HG02970 (cell line): ENCODE measurements around the gene MRPL1.
A peak's percentile ranks its signal among the peaks of the same experiment; 100 is the strongest.

Experiments
- ATAC-seq: cut with Tn5 transposase; IDR thresholded peaks from one replicate; pipeline ENCODE4 v1.9.1; 2021; ENCODE audit warnings: mild to moderate bottlenecking, moderate library complexity, moderate number of reproducible peaks; ENCODE audit not compliant: unreplicated experiment, low FRiP score

Gene MRPL1

DNA sequence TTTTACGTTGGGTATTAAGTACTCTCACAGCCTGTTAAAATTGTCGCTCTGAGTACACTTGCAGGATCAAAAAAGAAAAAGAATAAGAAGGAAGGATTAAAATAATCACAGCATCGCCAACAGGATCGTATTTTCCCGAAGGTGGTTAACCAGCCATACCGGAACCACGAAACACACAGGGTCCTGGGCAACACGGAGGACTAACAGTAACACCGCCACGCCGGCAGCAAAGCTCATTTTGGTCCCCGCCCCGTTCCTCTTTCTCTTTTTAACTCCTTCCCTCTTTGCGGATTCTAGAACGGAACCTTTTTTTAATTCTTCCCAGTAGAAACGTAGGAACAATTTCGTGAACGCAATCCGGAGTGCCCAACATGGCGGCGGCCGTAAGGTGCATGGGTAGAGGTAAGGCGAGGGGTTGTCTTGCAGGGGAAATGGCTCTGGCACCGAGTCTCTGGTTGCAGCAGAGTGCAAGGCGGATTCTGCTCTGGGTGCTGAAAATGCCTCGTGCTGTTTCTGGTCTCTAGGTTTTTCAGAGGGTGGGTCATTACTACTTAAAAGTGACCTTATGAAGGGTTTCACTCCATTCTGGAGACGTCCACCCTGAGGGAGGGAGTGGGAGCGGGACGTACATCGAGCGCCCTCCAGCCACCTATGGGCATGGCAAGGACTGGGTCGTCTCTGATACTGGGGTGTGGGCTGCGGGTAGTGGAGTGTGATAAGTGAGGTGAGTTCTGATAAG, at the start of gene MRPL1:
TSS of gene MRPL1 (plus strand) at position 353 of the 739 bp plus-strand sequence. CDS start at position 372, 19 bp downstream.
- ATAC-seq, result peak; percentile 85

DNA sequence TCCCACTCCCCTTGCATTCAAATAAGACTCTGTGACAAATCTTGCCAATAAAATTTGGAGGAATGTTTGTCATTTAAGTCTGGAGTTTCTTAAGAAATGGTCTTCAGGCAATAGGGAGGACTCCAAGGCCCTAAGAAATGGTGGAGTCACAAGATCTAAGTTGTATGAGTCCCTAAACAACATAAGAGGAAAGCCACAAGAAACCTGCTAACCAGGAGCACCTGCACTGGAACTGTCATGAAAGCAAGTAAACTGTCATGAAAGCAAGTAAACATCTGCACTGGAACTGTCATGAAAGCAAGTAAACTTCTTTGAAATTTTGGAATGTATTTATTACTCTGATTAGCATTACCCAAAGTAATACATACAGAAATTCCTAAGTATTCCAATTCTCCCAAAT, 47.0 kb upstream of the MRPL1 start:
- ATAC-seq, result no peak

DNA sequence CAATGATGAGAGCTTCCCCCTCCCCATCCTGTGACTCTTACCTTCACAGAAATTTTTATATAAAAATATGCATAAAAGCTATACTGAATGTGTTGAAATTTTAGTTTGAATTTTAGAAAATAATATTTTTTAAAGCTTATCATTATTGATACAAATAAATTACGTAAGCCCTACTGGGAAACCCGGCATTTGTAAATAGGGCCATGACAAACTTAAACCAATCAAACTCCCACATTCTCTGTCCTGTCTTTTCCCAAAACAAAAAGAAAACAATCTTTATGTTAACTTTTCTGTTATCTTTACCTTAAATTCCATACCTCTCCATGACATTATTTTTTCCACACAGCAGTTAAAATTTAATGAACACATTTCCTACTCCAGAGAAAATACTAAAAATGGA, 46.1 kb upstream of the MRPL1 start:
- no peak for ATAC-seq

DNA sequence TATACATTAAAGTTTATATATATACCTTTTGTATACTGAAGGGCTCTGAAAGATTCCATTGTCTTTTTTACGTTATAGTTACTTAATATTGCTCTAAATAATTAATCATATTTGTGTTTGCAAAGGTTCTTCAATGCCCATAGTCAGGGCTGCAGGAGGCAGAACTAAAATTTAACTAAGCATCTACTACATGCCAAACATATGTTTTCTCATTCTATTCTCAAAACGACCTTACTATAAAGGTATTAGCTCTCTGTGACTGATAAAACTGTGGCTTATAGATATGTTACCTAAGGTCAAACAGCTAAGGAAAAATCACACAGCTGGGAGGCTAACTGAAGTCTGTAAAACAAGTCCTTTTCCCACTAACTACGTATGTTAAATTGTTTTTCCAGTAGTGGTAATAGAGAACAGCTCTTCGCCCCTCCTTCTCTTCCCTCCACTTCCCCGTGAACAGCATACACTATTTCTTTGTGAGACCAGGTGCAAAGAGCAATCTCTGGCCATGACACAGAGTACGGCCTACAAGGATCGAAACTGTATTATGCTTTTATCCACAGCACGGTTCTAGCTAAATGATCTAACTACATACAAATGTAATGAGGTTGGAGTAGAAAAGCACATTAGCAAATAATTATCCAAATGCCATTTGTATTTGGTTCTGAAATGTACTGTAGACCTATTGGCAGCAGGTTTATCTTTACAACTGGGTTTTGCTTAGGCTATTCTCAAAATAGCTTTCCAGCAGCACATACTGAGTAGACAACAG, 45.1 kb upstream of the MRPL1 start:
- ATAC-seq, result no peak

DNA sequence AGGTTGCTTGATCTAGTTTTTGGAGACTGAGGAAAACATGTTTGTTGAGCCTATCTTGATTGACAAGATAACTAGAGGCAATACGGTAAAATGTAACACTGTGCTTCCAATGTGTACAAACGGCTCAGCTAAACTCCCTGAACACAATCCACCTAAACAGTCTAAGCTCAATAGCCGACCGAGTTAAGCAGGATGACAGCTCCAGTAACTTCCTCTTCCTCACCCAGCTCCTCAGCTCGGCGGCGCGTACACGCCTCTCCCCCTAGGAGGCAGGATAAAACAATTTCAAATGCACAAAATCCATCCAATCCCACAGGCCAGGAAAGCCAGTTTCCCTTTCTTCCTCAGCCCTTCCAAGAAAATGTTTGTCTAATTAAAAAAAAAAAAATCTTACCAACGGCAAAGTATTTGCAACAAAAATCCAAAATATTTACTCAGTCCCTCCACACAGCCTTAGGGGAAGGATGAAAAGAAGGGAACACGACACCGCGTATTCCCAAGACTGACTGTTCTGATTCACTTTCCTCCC, 44.5 kb upstream of the MRPL1 start:
- no peak for ATAC-seq

DNA sequence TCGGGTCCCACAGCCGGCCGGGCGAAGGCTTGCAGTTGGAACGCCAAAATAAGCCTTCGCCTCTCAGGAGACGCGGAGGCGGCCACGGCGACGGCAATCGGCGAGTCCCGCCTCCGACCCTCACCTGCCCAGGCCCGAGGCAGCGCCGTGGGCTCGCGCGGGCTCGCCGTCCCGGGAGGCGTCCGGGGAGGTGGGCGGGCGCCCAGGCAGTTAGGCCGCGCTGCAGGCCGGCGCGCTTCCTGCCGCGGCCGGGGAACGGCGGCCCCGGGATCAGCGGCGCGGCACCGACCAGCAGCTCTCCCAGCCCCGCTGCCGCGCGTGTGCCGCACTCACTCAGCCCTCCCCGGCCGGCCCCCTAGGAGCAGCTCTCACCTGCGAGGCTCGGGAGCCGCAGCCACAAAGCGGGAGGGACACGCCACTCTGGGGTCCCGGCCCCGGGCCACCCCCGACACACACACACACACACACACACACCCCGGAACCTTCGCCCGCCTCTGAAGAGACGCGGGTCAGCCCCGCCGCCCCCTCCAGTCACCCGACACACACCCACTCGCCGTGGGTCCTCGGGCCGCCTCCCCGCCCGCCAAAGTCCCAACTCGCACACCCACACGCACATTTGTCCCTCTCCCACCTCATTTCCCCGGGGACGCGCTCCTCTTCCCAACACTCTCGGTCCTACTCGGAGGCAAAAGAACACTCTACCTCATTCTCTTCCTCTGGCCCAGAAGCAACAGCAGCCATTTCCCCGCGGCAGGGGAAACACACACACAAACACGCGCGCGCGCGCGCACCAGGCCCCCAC, 43.8 kb upstream of the MRPL1 start, which contains the start of gene CNOT6L:
TSS of gene CNOT6L (minus strand) at position 767 of the 802 bp plus-strand sequence. CDS start at position 707, 60 bp downstream.
- peak; percentile 30 for ATAC-seq

DNA sequence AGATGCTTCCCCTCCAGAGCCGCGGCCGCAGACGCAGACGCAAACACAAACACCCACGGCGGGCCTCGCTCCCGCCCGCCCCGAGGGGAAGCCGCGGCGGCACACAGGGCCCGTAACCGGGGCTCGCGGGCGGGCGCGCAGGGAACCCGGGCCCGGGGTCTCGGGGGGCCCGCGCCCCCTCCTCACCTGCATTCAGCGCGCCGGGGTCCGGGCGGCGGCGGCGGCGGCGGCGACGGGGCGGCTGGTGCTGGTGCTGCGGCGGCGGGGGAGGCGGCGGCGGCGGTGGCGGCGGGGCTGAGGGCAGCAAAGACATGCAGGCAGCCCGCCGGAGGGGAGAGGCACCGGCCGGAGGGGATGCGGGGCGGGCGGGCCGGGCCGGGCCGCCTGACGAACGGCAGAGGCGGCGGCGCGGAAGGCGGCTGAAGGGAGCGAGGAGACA, 43.2 kb upstream of the MRPL1 start:
- peak; percentile 10 for ATAC-seq

DNA sequence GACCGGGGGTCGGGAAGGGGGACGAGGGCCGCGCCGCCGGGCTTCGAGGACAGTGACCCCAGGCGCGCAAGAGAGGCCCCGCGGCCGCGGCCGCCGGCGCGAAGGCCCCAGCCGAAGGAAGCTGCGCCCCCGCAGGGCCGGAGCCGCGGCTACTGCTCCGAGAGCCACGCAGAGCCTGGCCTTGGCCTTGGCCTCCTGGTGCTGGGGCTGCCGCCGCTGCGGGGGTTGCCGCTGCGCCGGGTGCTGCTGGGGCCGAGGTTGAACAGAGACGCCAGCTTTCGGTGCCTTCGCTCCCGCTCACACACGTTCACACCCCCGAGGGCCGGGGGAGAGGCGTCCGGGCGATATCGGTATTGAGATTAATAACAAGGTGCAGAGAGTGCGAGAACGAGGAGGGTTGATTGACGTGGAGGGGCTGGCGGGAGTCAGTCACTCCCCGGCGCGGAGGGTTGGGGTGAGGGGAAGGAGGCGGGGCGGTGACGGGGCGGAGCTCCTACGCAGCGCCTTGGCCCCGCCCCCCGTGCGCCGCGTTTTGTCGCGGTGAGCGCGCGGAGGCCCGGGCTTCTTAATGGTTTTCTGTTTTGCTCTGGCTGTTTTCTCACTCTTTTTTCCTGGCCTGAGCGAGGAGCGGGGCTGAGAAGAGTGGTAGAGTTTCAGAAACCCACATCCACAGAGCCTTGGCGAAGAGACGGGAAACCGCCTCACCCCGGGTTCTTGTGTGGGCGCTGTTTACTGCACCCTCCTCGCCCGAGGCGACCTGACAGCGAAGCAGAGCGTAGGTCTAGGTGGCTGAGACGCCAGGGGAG, 42.6 kb upstream of the MRPL1 start:
- peak; percentile 67 for ATAC-seq

DNA sequence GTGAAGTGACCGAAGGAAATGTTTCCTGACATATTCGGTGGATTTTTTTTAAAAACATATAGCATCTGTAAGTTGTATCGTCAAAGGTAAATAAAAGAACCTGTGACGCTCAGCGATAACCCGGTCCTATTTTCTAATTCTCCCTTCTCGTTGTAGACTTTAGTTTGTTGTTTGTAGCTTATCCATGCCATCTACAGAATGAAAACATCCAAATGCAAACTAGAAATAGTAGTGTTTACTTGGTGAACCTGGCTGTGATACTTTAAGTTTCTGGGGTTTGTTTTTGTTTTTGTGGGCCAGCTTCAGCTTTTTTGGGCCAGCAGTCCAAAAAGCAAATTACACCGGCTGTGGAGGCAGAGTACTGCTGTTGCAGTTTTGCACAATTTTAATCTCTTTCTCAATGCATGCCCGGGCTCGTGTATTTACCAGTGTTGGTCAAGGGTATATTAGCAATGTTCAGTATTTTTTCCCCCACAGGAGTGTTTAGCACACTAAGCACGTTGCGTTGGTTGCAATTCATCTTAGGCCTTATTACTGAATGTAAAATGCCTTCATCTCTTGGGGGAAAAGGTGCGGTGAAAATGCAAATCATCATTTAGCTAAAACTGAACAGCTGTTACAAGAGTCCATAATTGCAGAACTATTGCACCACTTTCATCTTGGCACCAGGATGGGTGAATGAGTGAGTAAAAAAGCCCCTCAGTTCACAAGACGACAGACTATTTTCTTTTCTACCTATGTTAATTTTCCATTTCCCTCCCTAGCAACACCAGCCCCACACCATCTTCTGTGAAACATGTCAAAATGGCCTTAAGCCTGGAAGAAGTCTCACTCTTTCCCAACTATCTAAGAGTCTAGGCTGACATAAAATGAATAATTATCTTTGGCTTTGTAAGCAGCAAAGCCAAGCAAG, 41.7 kb upstream of the MRPL1 start:
- ATAC-seq, result no peak

DNA sequence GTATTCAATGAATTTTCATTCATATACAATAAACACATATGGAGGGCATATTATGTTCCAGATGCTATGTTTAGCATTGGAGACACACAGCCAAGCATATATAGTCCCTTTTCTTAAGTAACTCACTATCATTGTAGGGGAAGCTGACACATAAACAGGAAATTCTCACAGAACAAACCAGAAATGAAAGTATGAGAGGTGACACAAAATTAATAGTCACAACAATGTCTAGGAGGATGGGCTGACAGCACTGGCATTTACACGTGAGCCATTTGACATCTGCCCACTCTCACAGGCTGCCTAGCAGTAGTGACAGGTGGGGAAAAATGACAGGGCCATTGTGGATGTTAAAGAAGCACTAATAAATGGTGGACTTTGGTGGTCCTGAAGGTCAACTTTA, 40.9 kb upstream of the MRPL1 start:
- no peak for ATAC-seq

DNA sequence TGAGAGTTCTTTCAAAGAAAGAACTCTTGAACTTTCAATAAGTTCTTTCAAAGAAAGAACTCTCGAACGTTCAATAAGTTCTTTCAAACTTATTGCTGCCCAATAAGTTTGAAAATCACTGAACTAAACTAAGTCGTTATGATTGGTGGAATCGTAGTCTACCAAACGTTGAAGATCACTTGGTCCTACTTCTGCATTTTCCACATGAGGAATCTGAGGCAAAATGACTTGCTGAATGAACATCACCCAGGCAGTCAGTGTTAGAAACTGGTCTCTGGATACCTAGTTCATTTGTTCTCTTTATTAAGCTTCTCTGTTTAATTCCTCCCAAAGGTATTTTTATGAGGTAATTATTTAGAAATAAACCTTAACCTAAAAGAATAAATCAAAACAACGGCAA, 36.4 kb upstream of the MRPL1 start:
- no peak for ATAC-seq

DNA sequence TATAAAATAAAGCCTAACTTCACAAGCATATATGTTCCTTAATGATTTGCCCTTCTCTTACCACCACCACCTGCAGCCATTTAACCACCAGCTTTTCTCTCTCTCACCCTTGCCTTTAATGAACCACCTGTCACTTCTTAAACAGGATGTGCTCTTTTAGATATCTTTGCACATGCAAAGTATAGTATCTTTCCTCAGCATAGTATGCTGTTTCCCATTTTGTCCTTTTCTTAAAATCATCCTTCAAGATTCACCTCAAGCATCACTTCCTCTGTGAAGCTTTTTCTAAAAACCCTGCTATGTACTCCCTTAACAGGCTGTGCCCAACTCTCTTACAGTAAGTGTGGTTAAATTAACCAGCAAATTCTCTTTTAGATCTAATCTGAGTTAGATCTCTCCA, 35.3 kb upstream of the MRPL1 start:
- no peak for ATAC-seq

DNA sequence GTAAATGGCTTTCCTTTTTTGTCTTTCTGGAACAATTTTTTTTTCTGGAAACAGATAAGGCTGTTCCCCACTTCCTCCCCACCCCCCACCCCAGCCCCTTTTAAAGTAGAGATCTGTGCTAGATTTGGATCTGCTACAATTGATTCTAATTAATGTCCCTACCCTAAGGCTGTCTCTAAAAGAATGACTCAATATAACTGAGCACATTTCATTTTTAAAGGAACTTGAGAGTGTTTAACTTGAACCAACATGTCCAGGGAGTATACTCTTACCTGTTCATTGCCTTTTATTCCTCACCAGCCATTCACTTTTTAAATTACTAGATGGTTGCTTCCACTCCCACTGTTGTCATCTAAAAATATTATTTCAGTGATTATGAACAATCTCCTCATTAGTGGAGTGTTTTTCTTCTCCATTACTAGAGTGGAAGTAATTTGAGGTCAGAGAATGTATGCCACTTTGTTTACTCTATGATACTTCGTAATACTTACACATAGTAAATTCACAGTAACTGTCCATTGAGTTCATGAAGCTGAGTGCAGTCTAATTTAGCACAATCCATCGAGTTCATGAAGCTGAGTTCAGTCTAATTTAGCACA, 29.4 kb upstream of the MRPL1 start:
- no peak for ATAC-seq

DNA sequence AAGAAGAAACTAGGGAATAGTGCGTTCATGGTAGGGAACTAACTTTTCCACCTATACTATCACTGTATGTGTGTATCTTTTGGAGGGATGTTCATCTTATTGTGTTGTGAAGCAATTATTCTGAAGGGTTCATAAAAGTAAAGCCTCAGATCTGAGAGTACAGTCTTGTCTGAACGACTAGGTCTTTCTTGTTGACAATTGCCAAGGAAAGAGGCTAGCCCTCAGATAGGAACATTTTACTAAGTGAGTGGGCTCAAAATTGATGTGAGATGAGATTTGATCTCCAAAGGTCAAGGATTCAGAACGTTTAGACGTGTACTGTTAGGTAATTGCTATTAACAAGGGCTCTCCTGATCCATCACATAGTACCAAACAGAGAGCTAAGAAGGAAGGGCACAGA, 28.2 kb upstream of the MRPL1 start:
- ATAC-seq, result no peak

DNA sequence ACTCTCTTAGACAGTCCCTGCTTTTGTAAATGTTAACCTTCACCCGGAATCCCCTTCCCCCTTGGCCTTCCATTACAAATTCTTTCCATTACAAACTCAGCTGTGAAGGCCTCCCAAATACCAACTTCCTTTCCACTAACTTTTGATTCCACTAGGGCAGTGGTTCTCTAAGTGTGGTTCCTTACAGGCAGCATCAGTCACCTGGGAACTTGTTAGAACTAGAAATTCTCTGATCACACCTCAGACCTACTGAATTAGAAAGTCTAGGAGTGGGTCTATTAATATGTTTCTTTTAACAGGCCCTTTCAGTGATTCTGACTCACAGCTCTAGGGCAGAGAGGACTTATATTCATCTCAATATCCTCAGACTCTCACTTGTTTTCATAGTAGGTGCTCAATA, 19.0 kb upstream of the MRPL1 start:
- ATAC-seq, result no peak

DNA sequence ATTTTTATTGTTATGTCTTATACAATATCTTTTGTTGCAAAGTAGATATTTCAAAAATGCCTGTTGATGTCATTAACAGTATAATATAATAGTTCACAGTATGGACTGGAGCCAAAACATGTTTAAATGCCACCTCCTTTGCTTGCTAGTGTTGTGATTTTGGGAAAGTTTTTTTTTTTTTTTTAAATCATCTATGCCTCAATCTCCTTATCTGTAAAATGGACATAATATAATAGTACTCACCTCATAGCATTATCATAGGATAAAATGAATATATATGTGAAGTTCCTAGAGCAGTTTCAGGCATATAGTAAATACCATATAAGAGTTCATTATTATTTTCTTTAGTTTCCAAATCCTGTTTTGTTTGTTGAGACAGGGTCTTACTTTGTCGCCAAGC, 18.3 kb upstream of the MRPL1 start:
- no peak for ATAC-seq

DNA sequence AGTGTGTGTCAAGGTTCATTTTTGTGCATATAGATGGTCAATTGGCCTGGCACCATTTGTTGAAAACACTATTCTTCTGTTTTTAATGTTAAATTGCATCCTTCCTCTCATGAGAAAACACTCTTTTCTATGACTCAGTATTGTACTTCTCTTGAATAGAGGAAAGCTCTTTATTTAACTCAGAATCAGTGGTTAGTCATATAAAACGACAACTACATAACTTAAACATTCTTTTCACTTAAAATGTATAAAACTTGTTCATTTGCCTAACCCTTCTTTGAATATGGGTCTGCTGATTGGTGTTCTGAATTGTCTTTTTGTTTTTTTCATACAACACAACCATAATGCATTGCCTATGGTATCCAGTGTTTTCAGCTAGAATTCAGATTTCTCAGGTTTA, 17.2 kb upstream of the MRPL1 start:
- ATAC-seq, result no peak

DNA sequence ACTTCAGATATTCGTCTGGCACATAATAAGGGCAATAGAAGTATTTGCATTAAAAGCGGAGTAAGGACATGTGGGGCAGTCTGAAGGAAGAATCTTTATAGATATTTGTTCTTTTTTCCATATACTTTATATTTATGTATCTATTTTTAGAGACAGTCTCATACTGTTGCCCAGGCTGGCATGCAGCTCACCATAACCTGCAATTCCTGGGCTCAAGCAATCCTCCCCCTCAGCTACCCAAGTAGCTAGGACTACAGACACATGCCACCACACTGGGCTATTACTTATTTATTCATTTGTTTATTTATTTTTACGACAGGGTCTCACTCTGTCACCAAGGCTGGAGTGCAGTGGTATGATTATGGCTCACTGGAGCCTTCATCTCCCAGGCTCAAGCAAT, 16.7 kb upstream of the MRPL1 start:
- ATAC-seq, result no peak

DNA sequence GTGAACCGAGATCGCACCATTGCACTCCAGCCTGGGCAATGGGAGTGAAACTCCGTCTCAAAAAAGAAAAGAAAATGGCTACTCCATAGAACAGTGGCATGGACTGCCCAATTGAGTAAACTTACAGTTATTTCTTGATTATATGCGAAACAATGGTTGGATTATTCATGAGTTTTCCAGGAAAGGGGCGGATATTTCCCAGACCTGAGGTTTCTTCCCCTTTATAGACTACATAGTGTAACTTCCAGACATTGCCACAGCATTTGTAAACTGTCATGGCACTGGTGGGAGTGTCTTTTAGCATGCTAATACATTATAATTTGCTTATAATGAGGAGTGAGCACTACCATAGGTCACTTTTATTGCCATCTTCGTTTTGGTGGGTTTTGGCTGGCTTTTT, 14.1 kb upstream of the MRPL1 start:
- no peak for ATAC-seq
